NCI-H526 (cell line): ENCODE results near the gene DAZAP2.
"Not testable (repeated sequence)": the region's sequence is repeated elsewhere in the genome, so short reads cannot be mapped to it uniquely, and the experiment has no call there.

Source experiments
- DNase-seq, 2 experiments: peaks; one replicate each; lab custom pipeline; 2025; lab: John Stamatoyannopoulos, UW

The DAZAP2 gene

DNA sequence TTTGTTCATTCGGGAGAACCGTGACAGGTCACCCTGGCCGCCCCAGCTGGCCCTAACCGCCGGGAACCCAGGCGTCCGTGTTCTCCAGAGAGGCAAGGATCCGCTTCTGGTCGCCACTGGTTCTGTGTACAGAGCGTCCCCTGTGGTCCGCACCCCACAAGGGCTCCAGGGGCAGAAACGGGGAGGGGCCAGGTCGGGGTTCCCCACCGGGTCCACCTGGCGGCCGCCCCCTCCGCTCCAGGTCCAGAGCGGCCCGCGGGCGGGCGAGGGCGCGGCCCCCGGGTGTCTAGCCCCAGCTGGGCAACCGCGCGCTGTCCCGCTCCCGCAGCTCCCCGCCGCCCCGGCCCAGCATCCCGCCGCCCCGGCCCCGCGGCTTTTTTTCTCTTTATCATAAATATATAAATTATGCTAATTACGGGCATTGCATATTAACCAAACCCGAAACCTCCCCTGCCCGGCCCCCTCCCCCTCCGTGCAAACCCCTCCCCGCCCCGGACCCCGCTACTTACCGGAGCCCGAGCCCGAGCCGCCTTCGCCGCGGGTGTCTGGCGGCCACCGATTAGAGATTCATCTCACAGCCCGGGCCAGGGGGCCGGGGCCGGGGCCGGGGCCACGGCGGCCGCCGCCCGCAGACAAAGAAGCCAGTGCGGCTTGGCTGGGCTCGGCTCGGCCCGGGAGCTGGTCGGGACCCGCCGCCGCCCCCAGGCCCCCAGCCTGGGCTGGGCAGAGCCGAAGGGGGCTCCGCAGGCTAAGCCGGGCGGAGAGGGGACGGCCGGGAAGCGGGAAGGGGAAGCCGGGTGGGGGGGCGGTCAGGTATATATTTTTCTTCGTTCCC lies 21.3 kb upstream of the DAZAP2 start:
- peak in 1 of 2 experiments; percentile 70 for DNase-seq

DNA sequence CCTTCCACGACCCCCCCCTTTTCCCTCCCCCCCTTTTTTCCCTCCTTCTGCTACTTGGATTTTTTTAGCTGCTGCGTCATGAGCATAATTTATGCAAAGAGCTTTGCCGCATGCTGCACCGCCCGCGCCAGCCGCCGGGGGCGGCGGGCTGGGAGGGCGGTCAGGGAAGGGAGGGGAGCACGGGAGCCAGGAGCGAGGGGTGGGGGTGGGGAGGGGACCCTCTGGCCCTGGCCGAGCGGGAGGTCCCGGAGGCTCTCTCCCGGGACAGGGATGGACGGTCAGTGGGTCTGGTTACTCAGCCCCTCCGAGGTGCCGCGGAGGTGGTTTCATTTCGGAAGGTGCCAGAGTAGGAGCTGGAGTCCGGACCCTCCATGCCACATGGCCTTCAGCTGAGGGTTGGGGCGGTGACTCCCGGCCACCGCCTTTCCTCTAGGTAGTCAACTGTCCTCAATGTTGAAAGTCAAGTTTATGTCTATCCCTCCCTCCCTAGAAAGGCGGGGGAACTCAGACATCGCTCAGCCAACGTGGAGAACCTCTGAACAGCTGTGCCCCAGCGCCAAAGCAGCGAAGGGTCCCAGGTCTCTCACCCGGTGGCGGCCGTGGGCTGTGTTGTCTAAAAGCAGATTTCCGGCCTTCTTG lies 20.5 kb upstream of the DAZAP2 start, which contains the start of gene POU6F1:
POU6F1 (minus strand) TSS at position 95 of the 639 bp plus-strand sequence. CDS start 11,226 bp downstream, outside the sequence.
- DNase-seq: peak; percentile 54 to 87

DNA sequence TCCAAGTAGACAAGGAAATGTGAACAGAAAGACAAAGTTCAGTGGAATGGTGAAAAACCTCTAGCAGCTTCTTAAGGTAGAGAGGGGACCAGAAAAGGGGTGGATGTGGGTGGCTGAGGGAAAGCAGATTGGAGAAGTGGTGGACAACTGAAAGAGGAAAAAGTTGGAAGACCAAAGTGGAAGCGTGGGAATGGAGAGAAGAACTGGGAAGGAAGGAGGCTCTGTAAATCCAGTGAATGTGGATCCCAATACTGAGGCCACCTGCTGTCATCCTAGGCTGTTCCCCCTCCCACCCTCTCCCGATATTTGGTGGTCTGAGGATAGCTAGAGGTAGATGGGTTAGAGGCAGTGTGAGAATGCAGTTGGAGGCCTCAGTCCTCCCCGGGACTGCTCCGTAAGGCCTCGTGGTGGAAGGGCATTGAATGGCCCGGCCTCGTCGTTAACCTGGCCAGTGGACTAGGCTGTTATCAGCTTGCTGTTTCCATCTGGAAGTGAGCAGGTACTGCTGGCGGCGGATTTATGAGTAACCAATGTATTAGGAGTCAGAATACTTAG lies 19.9 kb upstream of the DAZAP2 start:
- DNase-seq: peak; percentile 28 to 46

DNA sequence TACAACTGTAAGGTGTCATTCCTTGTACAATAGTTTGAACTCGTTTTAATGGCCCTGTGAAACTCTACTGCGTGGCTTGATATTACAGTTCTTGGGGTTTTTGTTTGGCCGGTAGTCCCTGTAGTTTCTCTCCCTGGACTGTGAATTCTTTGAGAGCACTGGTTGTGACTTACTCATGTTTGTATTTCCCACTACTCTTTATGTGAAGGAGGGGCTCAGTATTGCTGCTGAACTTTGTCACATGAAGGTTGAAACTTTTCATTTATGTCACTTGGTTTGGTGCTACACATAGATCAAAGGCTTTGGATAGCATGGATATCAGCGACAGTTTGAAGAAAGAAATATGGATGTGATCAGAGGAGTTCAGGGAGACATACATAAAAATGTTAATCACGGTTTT lies 19.3 kb upstream of the DAZAP2 start:
- no peak for DNase-seq

DNA sequence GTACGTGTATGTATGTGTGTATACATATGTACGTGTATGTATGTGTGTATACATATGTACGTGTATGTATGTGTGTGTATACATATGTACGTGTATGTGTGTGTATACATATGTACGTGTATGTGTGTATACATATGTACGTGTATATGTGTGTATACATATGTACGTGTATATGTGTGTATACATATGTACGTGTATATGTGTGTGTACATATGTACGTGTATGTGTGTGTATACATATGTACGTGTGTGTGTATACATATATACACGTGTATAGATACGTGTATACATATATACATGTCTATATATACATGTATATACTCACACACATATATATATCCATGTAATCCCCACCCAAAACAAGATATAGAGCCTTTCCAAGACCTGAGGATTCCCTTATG lies 18.8 kb upstream of the DAZAP2 start:
- not testable (repeated sequence) for DNase-seq

DNA sequence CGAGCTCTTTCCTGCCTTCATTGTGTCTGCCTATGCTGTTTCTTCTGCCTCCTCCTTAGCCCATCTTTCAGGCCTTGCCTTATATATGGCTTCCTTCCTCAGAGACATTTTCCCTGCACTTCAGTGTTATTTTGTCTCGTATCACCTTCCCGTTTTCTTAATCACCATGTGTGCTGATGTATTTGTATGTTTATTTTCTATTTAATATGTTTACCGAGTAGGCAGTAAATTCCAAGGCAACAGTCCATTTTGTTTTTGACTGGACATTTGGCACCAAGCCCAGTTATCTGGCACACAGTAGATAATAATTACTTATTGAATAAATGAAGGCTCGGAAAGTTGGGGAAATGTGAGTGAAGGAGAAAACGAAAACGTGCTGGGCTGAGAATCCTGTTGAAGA lies 16.2 kb upstream of the DAZAP2 start:
- no peak for DNase-seq

DNA sequence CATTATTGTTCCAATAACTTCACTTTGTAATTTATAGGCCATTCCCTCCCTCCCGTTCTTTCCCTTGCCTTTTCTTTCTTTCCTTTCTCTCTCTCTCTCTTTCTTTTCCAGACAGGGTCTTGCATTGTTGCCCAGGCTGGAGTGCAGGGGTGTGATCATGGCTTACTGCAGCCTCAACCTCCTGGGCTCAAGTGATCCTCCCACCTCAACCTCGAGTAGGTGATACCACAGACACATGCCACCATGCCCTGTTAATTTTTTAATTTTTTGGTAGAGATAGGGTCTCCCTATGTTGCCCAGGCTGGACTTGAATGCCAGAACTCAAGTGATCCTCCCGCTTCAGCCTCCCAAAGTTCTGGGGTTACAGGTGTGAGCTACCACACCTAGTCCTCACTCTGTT lies 14.0 kb upstream of the DAZAP2 start:
- DNase-seq: no peak

DNA sequence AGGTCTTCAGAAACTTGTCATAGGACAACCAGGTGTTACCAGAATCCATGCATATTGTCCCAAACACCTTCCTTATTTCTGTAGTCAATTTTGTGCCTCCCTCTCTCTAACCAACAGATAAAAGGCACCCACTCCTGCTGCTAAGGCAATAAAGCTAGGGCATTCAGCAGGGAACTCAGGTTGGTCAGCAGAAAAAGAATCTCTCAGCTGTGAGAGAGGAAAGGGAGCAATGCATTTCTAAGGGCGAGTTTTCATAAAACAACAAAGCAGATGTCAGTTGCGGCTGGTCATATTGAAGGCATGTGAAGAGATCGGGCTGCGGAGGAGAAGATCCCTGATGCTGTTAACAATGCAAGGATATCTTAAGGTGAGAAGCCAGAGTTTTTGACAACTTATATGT lies 13.4 kb upstream of the DAZAP2 start:
- DNase-seq: peak; percentile 82 to 84

DNA sequence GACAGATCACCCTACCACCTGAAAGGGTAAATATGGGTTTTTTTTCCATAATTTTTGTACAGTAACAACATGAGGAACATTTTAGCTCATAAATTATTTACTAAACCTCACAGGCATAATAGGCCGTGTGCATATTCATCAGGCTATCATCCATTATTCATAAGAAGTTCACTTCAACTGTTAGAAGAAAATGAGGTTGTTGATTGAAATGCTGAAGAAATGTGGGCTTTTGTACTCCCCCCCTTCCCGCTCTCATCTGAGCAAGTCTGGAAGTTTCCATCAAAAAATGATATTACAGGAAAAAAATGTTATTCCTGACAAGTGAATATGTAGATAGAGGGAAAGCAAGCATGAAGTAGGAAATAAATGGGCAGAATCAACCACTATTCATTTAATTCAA lies 12.9 kb upstream of the DAZAP2 start:
- peak; percentile 24 to 52 for DNase-seq

DNA sequence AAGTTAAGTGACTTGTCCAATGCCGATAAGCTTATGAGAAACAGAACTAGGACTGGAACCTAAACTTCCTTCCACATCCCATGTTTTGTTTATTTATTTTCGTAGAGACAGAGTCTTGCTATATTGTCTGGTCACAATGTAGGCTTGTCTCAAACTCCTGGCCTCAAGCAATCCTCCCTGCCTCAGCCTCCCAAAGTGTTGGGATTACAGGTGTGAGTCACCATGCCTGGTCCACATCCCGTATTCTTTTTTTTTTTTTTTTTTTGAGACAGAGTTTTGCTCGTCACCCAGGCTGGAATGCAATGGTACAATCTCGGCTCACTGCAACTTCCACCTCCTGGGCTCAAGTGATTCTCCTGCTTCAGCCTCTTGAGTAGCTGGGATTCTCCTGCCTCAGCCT lies 11.5 kb upstream of the DAZAP2 start:
- DNase-seq: not testable (repeated sequence)

DNA sequence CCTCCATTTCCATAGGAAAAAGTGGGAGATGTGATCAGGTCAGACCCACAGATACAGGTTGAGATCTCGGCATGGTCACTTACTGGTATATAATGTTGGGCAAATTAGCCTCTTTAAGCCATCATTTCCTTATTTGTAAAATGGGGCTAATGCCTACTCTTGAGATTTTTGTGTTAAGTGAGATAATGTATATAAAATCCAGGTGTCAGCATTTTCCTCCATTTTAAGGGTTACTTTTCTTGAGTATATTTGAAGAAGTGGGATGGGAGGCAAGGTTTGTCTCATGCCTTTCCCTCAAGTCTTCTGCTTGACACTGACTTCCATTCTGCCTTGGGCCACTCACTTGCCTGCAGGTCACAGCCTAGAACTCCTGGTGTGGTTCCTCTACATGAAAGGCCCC lies 10.7 kb upstream of the DAZAP2 start:
- no peak for DNase-seq

DNA sequence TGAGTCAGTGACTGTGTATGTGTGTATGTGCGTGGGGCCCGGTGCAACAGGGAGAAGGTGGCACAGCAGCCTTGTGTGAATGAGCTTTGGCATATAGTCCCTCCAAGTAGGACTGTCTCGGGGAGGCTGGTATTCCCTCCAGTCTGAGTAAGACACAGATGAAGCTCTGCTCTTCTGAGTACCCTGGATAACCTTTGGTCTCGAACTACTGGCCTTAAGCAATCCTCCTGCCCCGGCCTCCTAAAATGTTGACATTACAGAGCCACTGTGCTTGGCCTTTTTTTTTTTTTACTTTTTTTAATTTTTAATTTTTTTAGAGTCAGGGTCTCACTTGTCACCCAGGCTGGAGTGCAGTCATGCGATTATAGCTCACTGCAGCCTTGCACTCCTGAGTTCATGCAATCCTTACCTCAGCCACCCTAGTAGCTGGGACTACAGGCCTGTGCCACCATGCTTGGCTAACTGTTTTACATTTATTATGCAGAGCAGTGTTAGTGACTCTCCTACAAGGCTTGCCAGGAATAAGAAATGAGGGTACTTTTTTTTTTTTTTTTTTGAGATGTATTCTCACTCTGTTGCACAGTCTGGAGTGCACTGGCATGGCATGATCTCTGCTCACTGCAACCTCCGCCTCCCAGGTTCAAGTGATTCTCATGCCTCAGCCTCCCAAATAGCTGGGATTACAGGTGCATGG lies 9.4 kb upstream of the DAZAP2 start:
- no peak for DNase-seq

DNA sequence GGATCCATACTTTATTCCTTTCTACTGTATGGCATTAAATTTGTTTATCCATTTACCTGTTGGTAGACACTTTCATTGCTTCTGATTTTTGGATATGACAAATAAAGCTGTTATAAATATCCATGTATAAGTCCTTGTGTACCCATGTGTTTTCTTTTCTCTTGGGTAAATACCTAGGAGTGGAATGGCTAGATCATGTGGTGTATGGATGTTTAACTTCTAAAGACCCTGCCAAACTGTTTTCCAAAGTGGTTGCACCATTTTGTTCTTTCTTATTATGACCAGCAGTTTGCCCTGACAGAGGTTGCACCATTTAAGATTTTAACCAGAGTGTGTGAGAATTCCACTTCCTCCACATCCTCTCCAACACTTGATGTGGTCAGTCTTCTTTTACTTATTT lies 6.0 kb upstream of the DAZAP2 start:
- DNase-seq: no peak

DNA sequence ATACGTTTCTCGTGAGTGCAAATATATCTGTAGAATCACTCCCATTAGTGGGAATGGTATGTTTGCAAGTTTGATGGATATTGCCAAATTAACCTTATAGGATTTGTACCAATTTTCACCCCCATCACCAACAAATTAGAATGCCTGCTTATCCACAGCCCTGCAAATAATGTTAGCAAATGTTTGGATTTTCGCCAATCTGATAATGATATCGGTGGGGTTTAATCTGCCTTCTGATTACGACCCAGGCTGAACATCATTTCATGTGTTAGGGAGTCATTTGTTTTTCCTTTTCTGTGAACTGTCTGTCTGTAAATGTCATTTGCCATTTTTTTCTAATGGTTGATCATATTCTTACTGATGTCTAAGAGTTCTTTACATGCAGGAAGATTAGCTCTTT lies 4.1 kb upstream of the DAZAP2 start:
- no peak for DNase-seq

DNA sequence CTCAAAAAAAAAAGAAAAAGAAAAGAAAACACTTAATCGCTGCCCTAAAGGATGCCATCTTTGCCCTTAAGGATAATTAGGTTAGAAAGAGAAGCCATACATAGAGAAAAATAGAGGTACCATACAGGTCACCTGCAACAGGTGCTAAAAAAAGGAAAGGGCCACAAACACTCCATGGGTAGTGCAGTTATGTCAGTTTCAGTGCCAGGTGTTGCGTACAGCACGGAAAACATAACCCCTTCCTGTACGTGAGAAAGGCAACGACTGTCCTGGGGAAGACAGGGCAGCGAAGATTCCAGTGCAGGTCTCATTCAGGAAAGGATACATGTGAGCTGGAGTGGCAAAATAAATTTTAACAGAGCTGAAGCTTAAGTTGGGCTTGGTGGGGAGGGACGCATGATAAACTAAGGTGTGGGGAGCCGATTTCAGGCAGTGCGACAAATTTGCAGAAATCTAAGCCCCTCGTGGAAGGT lies 553 bp upstream of the DAZAP2 start:
- DNase-seq: peak; percentile 70 to 71

DNA sequence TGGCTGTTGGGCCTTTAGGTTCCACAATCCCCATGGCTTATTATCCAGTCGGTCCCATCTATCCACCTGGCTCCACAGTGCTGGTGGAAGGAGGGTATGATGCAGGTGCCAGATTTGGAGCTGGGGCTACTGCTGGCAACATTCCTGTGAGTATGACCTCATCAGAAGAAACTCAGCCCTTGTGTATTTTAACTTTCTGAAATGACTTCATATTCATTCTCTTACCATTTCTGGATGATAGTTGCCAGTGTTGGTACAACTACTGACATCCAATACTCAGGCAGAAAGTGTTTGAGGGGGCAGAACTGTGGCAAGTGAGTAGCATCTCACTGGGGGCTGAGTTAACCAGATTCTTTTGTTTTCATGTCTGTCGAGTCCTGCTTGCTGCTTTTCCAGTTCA lies 2.3 kb downstream of the DAZAP2 start:
- no peak for DNase-seq

DNA sequence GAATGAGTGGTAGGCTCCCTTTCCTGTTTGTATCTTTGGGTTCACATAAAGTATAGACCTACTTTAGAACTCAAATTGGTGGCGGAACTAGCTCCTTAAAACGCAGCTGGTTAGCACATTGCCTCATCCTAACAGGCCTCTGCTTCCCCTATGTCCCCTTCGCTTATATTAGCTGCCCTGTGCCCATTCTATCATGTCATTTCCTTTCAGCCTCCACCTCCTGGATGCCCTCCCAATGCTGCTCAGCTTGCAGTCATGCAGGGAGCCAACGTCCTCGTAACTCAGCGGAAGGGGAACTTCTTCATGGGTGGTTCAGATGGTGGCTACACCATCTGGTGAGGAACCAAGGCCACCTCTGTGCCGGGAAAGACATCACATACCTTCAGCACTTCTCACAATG lies 3.5 kb downstream of the DAZAP2 start:
- no peak for DNase-seq

DNA sequence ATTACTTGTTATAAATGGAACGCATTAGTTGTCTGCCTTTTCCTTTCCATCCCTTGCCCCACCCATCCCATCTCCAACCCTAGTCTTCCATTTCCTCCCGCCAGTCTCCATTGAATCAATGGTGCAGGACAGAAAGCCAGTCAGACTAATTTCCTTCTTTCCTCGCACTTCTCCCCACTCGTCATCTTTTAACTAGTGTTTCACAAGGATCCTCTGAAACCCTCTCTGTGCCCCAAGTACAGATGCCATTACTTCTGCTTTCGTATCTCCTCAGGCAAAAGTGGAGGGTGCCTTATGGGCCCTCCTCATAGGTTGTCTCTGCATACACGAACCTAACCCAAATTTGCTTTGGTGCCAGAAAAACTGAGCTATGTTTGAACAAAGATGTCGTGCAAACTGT lies 4.2 kb downstream of the DAZAP2 start:
- DNase-seq: no peak

DNA sequence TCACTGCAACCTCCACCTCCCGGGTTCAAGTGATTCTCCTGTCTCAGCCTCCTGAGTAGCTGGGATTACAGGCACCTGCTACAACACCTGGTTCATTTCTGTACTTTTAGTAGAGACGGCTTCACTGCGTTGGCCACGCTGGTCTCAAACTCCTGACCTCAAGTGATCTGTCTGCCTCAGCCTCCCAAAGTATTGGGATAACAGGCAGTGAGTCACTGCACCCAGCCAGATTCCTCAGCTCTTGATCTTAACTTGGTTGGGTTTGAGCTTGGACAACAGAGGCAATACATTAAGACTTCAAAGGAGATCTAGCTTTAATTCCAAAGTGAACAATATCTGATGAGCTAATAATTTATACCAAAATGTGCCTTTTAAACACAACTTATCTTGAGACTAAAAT lies 5.6 kb downstream of the DAZAP2 start:
- DNase-seq: no peak

DNA sequence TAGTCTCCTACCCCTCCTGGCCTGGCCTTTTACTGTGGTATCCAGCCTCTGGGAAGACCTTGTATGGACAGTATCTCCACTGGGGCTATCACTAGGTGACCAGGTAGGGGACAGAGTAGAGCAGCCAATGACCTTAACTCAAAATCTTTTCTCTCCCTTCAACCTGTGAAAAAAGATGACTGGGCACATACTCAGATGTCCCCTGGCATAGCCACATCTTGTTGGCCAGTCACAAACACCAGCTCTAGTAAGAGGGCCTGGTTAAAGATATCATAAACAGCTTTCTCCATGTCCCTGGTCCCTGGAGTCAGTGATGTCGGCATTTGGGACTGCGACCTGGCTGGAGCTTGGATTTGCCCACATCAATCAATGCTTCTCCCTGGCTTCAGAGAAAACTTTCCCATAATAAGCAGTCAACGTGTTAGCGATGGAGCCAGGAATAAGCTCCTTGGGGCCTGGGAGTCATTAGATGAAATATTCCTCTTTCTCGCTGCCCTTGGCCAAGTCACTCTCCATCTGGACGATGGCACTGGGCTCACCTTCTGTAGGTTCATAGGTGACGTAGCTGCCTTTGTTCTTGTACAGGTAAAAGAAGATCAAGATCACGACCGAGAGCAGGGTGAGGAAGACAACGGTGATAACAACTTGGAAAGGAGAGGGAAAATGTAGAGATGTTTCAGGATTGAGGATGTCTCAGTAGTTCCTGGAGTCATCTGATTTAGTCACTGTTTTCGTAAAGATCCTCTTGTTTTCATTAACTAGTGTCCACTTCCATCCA lies 7.0 kb downstream of the DAZAP2 start:
- no peak for DNase-seq

DNA sequence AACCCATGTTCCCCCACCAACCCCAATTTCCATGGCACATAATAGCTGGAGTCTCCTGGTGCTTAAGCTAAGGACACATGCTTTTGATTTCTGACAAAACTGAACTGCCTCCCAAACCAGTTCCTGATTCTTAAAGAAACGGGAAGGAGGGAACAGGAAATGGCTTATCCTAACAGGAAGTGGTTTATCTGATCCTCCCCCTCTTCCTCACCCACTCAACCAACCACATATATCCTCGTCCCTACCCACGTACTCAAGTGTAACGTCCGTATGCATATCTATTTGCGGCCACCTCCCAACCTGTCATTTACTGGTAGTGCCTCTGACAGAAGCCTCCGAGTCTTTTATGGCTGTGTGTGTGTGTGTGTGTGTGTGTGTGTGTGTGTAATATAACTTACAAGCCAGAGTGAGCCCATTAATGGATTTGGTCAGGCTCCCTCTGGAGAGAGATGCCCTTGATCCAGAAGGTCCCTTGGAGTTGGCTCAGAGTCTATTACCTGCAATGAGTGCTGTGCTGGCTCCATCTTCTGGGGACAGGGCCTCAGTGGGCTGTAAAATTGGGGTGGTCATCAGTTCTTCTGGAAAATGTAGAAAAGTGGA lies 7.7 kb downstream of the DAZAP2 start:
- DNase-seq: no peak
